HG03442 (cell line): ENCODE results near the gene FAM118A.
"Not testable (repeated sequence)": the region's sequence is repeated elsewhere in the genome, so short reads cannot be mapped to it uniquely, and the experiment has no call there.

Experiments used
- ATAC-seq: cut with Tn5 transposase; IDR thresholded peaks from one replicate; pipeline ENCODE4 v1.9.1; 2021; ENCODE audit warnings: mild to moderate bottlenecking, moderate library complexity; ENCODE audit not compliant: unreplicated experiment

Gene FAM118A

GRCh38 chr22:45373592-45373991, 63.9 kb downstream of the FAM118A start:
- not testable (repeated sequence) for ATAC-seq

- no peak for ATAC-seq
These were observed 66.3 kb downstream of the FAM118A start for GRCh38 chr22:45376009-45376408.

- ATAC-seq = no peak
These were observed 67.0 kb downstream of the FAM118A start for GRCh38 chr22:45376703-45377102.

- no peak for ATAC-seq
These were observed 71.6 kb downstream of the FAM118A start for GRCh38 chr22:45381348-45381747.

GRCh38 chr22:45389546-45389945, 79.8 kb downstream of the FAM118A start:
- ATAC-seq = no peak
